ENCODE results near the gene RTN4R.

GRCh38 chr22:20209761-20210250 lies 58.3 kb downstream of the RTN4R start:
- TF ChIP-seq, protein P1, sequence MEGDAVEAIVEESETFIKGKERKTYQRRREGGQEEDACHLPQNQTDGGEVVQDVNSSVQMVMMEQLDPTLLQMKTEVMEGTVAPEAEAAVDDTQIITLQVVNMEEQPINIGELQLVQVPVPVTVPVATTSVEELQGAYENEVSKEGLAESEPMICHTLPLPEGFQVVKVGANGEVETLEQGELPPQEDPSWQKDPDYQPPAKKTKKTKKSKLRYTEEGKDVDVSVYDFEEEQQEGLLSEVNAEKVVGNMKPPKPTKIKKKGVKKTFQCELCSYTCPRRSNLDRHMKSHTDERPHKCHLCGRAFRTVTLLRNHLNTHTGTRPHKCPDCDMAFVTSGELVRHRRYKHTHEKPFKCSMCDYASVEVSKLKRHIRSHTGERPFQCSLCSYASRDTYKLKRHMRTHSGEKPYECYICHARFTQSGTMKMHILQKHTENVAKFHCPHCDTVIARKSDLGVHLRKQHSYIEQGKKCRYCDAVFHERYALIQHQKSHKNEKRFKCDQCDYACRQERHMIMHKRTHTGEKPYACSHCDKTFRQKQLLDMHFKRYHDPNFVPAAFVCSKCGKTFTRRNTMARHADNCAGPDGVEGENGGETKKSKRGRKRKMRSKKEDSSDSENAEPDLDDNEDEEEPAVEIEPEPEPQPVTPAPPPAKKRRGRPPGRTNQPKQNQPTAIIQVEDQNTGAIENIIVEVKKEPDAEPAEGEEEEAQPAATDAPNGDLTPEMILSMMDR (IDR thresholded peaks at IDR 0.05): no peak
- no peak for TF ChIP-seq POLR2A (IDR thresholded peaks at IDR 0.05)
- TF ChIP-seq EP300 (IDR thresholded peaks at IDR 0.05): no peak
